Measurements from ENCODE around the gene FMNL3.
A peak's percentile ranks its signal among the peaks of the same experiment; 100 is the strongest.

Gene FMNL3

GRCh38 chr12:49661746-49662145 lies 45.5 kb downstream of the FMNL3 start:
- Histone ChIP-seq H4K91ac (ENCODE audit: low read depth, low read length) (no peak overlapping the region), H2BK120ac (ENCODE audit: insufficient read depth, low read length, poor library complexity) (no peak overlapping the region), H2AK5ac (ENCODE audit: low read length) (no peak overlapping the region), H3K9me3 (ENCODE audit: insufficient read depth, low read depth, low read length) (no peaks in the 10 kb centered on the region), H2BK5ac (ENCODE audit: low read depth, low read length, poor library complexity) (no peak overlapping the region), H3K18ac (ENCODE audit: low read length) (no peak overlapping the region), H3K79me2 (ENCODE audit: control insufficient read depth, insufficient read depth, low read length, poor library complexity) (no peaks in the 10 kb centered on the region), H3K9ac (ENCODE audit: low read length) (no peak overlapping the region), H3K4ac (ENCODE audit: low read depth, low read length) (no peak overlapping the region), H3K27me3 (ENCODE audit: insufficient read depth, low read length) (no peaks in the 10 kb centered on the region), H3K79me1 (ENCODE audit: low read length) (peaks cover 12% of the 10 kb centered on the region), H4K12ac (ENCODE audit: low read depth, low read length) (no peak overlapping the region), H3K14ac (ENCODE audit: low read length) (no peak overlapping the region), H3K36me3 (ENCODE audit: control insufficient read depth in 1 of 2, insufficient read depth in 2 of 2, low read length in 2 of 2) (peaks cover 2 to 7% of the 10 kb centered on the region in 2 experiments), H4K8ac (ENCODE audit: low read depth, low read length) (no peak overlapping the region), H3K4me2 (ENCODE audit: low read length) (no peak overlapping the region), H3K4me3 (ENCODE audit: low read depth, low read length) (no peak overlapping the region), H3K23ac (ENCODE audit: low read length) (peak overlapping the region; percentile 41), H2BK12ac (ENCODE audit: low read length) (no peak overlapping the region), H3K4me1 (ENCODE audit: control insufficient read depth in 1 of 2, insufficient read depth in 2 of 2, low read length in 2 of 2) (peaks cover 16 to 24% of the 10 kb centered on the region in 2 experiments), H3K27ac (ENCODE audit: low read depth, low read length) (no peak overlapping the region), H2AFZ (ENCODE audit: insufficient read depth, low read length, poor library complexity) (no peak overlapping the region)
- no peak for DNase-seq
- no CpG with 5 or more reads among the region's 3 CpGs for WGBS (ENCODE audit: extremely low coverage, insufficient coverage, insufficient read length)

- Histone ChIP-seq H3K18ac (ENCODE audit: low read length) (no peak overlapping the region), H3K4me1 (ENCODE audit: control insufficient read depth in 1 of 2, insufficient read depth in 2 of 2, low read length in 2 of 2) (peaks cover 16 to 24% of the 10 kb centered on the region in 2 experiments), H3K14ac (ENCODE audit: low read length) (no peak overlapping the region), H3K79me1 (ENCODE audit: low read length) (peaks cover 12% of the 10 kb centered on the region), H2BK12ac (ENCODE audit: low read length) (no peak overlapping the region), H4K8ac (ENCODE audit: low read depth, low read length) (no peak overlapping the region), H3K4me2 (ENCODE audit: low read length) (no peak overlapping the region), H4K91ac (ENCODE audit: low read depth, low read length) (no peak overlapping the region), H3K36me3 (ENCODE audit: control insufficient read depth in 1 of 2, insufficient read depth in 2 of 2, low read length in 2 of 2) (peaks cover 2 to 10% of the 10 kb centered on the region in 2 experiments), H3K4me3 (ENCODE audit: low read depth, low read length) (no peak overlapping the region), H3K9me3 (ENCODE audit: insufficient read depth, low read depth, low read length) (no peaks in the 10 kb centered on the region), H2AK5ac (ENCODE audit: low read length) (no peak overlapping the region), H2AFZ (ENCODE audit: insufficient read depth, low read length, poor library complexity) (no peak overlapping the region), H3K23ac (ENCODE audit: low read length) (no peak overlapping the region), H3K27me3 (ENCODE audit: insufficient read depth, low read length) (no peaks in the 10 kb centered on the region), H3K9ac (ENCODE audit: low read length) (no peak overlapping the region), H2BK5ac (ENCODE audit: low read depth, low read length, poor library complexity) (no peak overlapping the region), H3K4ac (ENCODE audit: low read depth, low read length) (no peak overlapping the region), H3K27ac (ENCODE audit: low read depth, low read length) (no peak overlapping the region), H3K79me2 (ENCODE audit: control insufficient read depth, insufficient read depth, low read length, poor library complexity) (no peaks in the 10 kb centered on the region), H2BK120ac (ENCODE audit: insufficient read depth, low read length, poor library complexity) (no peak overlapping the region), H4K12ac (ENCODE audit: low read depth, low read length) (no peak overlapping the region)
- DNase-seq: no peak
- no CpG with 5 or more reads among the region's 3 CpGs for WGBS (ENCODE audit: extremely low coverage, insufficient coverage, insufficient read length)
These were observed 46.0 kb downstream of the FMNL3 start for GRCh38 chr12:49661191-49661590.

GRCh38 chr12:49659753-49660152 lies 47.5 kb downstream of the FMNL3 start:
- Histone ChIP-seq H3K27me3 (ENCODE audit: insufficient read depth, low read length) (no peaks in the 10 kb centered on the region), H2AK5ac (ENCODE audit: low read length) (no peak overlapping the region), H3K27ac (ENCODE audit: low read depth, low read length) (no peak overlapping the region), H2AFZ (ENCODE audit: insufficient read depth, low read length, poor library complexity) (no peak overlapping the region), H3K23ac (ENCODE audit: low read length) (no peak overlapping the region), H4K12ac (ENCODE audit: low read depth, low read length) (no peak overlapping the region), H2BK12ac (ENCODE audit: low read length) (no peak overlapping the region), H3K9ac (ENCODE audit: low read length) (no peak overlapping the region), H4K8ac (ENCODE audit: low read depth, low read length) (no peak overlapping the region), H3K4me1 (ENCODE audit: control insufficient read depth in 1 of 2, insufficient read depth in 2 of 2, low read length in 2 of 2) (peaks cover 16 to 22% of the 10 kb centered on the region in 2 experiments), H3K79me1 (ENCODE audit: low read length) (peaks cover 12% of the 10 kb centered on the region), H3K79me2 (ENCODE audit: control insufficient read depth, insufficient read depth, low read length, poor library complexity) (no peaks in the 10 kb centered on the region), H2BK120ac (ENCODE audit: insufficient read depth, low read length, poor library complexity) (no peak overlapping the region), H4K91ac (ENCODE audit: low read depth, low read length) (no peak overlapping the region), H3K4ac (ENCODE audit: low read depth, low read length) (no peak overlapping the region), H3K9me3 (ENCODE audit: insufficient read depth, low read depth, low read length) (no peaks in the 10 kb centered on the region), H3K36me3 (ENCODE audit: control insufficient read depth in 1 of 2, insufficient read depth in 2 of 2, low read length in 2 of 2) (peaks cover 2 to 10% of the 10 kb centered on the region in 2 experiments), H3K4me2 (ENCODE audit: low read length) (no peak overlapping the region), H2BK5ac (ENCODE audit: low read depth, low read length, poor library complexity) (no peak overlapping the region), H3K18ac (ENCODE audit: low read length) (no peak overlapping the region), H3K4me3 (ENCODE audit: low read depth, low read length) (no peak overlapping the region), H3K14ac (ENCODE audit: low read length) (no peak overlapping the region)
- whole genome bisulfite sequencing (ENCODE audit: extremely low coverage, insufficient coverage, insufficient read length): no CpG with 5 or more reads among the region's 1 CpG
- no peak for DNase-seq

GRCh38 chr12:49658276-49658675 lies 48.9 kb downstream of the FMNL3 start:
- no peak overlapping the region for H3K23ac ChIP-seq (ENCODE audit: low read length)
- H3K14ac ChIP-seq (ENCODE audit: low read length): no peak overlapping the region
- no peak for DNase-seq
- H3K79me2 ChIP-seq (ENCODE audit: control insufficient read depth, insufficient read depth, low read length, poor library complexity): no peaks in the 10 kb centered on the region
- no peak overlapping the region for H2BK5ac ChIP-seq (ENCODE audit: low read depth, low read length, poor library complexity)
- H3K4me2 ChIP-seq (ENCODE audit: low read length): no peak overlapping the region
- H3K4me3 ChIP-seq (ENCODE audit: low read depth, low read length): no peak overlapping the region
- no peak overlapping the region for H4K12ac ChIP-seq (ENCODE audit: low read depth, low read length)
- H3K4ac ChIP-seq (ENCODE audit: low read depth, low read length): no peak overlapping the region
- H3K4me1 ChIP-seq (ENCODE audit: control insufficient read depth in 1 of 2, insufficient read depth in 2 of 2, low read length in 2 of 2): peaks cover 4 to 8% of the 10 kb centered on the region in 2 experiments
- no peaks in the 10 kb centered on the region for H3K27me3 ChIP-seq (ENCODE audit: insufficient read depth, low read length)
- H2BK120ac ChIP-seq (ENCODE audit: insufficient read depth, low read length, poor library complexity): no peak overlapping the region
- H2AFZ ChIP-seq (ENCODE audit: insufficient read depth, low read length, poor library complexity): no peak overlapping the region
- H4K91ac ChIP-seq (ENCODE audit: low read depth, low read length): no peak overlapping the region
- no peak overlapping the region for H2BK12ac ChIP-seq (ENCODE audit: low read length)
- no peak overlapping the region for H2AK5ac ChIP-seq (ENCODE audit: low read length)
- no CpG with 5 or more reads among the region's 13 CpGs for WGBS (ENCODE audit: extremely low coverage, insufficient coverage, insufficient read length)
- H3K18ac ChIP-seq (ENCODE audit: low read length): no peak overlapping the region
- peaks cover 1% of the 10 kb centered on the region for H3K79me1 ChIP-seq (ENCODE audit: low read length)
- no peaks in the 10 kb centered on the region for H3K9me3 ChIP-seq (ENCODE audit: insufficient read depth, low read depth, low read length)
- no peak overlapping the region for H4K8ac ChIP-seq (ENCODE audit: low read depth, low read length)
- H3K9ac ChIP-seq (ENCODE audit: low read length): no peak overlapping the region
- no peak overlapping the region for H3K27ac ChIP-seq (ENCODE audit: low read depth, low read length)
- peaks cover 7 to 17% of the 10 kb centered on the region in 2 experiments for H3K36me3 ChIP-seq (ENCODE audit: control insufficient read depth in 1 of 2, insufficient read depth in 2 of 2, low read length in 2 of 2)
